Activated gamma-delta T cell treated with Interleukin-2 at 50 U/mL for 16 hours (primary cell): ENCODE results near the gene IMPDH2.
A peak's percentile ranks its signal among the peaks of the same experiment; 100 is the strongest.

ENCODE experiments used
- DNase-seq: peaks from one replicate; pipeline ENCODE4 v3.0.0-alpha.2; 2020

IMPDH2 gene

GRCh38 chr3:49005303-49005680 lies 23.9 kb downstream of the IMPDH2 start:
- no peak for DNase-seq

GRCh38 chr3:49004352-49005302 lies 24.6 kb downstream of the IMPDH2 start:
- no peak for DNase-seq

GRCh38 chr3:49001155-49001554 lies 28.0 kb downstream of the IMPDH2 start:
- DNase-seq, result no peak

GRCh38 chr3:48999085-48999858 lies 29.9 kb downstream of the IMPDH2 start:
- DNase-seq, result no peak

- no peak for DNase-seq
Measured at GRCh38 chr3:48997714-48998637, 31.2 kb downstream of the IMPDH2 start.

GRCh38 chr3:48997102-48997635 lies 32.0 kb downstream of the IMPDH2 start:
- DNase-seq, result no peak

- no peak for DNase-seq
Measured at GRCh38 chr3:48996640-48997039, 32.6 kb downstream of the IMPDH2 start.

GRCh38 chr3:48993834-48994233 lies 35.4 kb downstream of the IMPDH2 start:
- no peak for DNase-seq

- DNase-seq, result no peak
Measured at GRCh38 chr3:48991851-48992545, 37.2 kb downstream of the IMPDH2 start.

GRCh38 chr3:48990636-48991469 lies 38.3 kb downstream of the IMPDH2 start:
- DNase-seq, result no peak

- peak; percentile 73 for DNase-seq
Measured at GRCh38 chr3:48989796-48990635, 39.2 kb downstream of the IMPDH2 start, which contains the start of gene P4HTM. P4HTM (plus strand) TSS chr3:48990241; CDS start chr3:48990257, 16 bp downstream.

- DNase-seq, result no peak
Measured at GRCh38 chr3:48989126-48989795, 39.9 kb downstream of the IMPDH2 start.

GRCh38 chr3:48985831-48986376 lies 43.3 kb downstream of the IMPDH2 start:
- no peak for DNase-seq

GRCh38 chr3:48984663-48985062 lies 44.5 kb downstream of the IMPDH2 start:
- no peak for DNase-seq

GRCh38 chr3:48983096-48983495 lies 46.1 kb downstream of the IMPDH2 start:
- DNase-seq, result no peak

- DNase-seq, result no peak
Measured at GRCh38 chr3:48982686-48983085, 46.5 kb downstream of the IMPDH2 start.

GRCh38 chr3:48982016-48982415 lies 47.2 kb downstream of the IMPDH2 start:
- no peak for DNase-seq

GRCh38 chr3:48980295-48980694 lies 48.9 kb downstream of the IMPDH2 start:
- DNase-seq, result no peak

GRCh38 chr3:48979451-48979850 lies 49.7 kb downstream of the IMPDH2 start:
- DNase-seq, result no peak
